Measurements from ENCODE around the gene DYNC2I2.

Gene DYNC2I2

DNA sequence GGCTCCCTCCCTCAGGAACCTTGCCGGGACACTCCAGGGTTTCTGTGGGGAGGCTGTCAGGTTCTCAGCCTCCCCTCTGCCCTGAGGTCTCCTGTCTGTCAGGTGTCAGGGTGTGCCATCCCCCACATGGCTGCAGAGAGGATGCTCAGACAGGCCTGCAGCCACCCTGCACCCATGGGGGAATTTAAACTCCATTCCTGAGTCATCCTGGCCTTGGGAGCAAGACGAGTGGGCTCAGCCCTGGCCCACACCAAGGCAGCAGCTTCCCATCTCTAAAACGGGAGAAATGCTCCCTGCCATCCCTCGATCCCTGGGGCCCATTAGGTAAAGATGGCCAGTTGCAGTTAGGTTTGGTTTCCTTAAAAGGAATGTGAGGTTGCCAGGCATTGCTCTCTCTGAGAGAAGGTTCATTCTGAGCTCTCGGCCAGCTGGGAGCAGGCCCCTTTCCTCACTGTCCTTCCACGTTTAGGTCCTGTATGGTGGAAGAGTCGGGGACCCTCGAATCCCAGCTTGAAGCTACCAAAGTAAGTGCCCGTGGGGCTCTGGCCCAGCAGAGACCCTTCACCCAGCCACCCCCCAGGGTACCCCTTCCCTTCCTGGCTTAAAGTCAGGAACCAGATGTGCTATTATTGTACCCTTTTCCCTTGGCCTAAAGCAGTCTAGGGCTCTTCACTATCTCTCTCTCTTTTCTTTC lies 26.6 kb downstream of the DYNC2I2 start:
- DNase-seq (ENCODE audit: low read depth, low spot score), result no peak
- H3K27me3 ChIP-seq (ENCODE audit: insufficient read depth, insufficient read length), result no peaks in the 10 kb centered on the region
- H3K36me3 ChIP-seq (ENCODE audit: insufficient read depth, insufficient read length, low read length), result peaks cover 98% of the 10 kb centered on the region

DNA sequence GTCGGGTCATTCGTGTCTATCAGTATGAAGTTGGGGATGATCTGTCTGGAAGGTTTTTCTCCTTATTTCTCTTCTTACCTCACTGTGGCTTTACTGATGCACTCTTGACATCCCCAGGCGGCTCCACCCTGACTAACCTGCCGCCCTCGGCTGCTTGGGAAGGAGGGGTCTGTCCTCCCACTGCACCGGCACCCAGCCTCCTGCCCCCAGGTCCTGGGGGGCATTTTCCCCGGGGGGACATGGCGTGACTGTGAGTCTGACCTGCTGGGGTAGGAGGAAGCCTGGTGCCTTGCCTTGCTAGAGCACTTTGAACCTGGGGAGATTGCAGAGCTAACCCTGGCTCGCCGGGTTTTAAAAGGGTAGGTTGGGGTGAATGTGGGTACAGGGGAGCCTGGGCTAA lies 27.5 kb downstream of the DYNC2I2 start:
- no peak overlapping the region for H3K4me3 ChIP-seq (ENCODE audit: insufficient read length, low read depth)
- H3K4me1 ChIP-seq (ENCODE audit: insufficient read depth, insufficient read length), result peaks cover 22% of the 10 kb centered on the region
- TF ChIP-seq ZNF274 (IDR thresholded peaks at IDR 0.05; ENCODE audit: low read depth, low read length), result no peak
- no peak for TF ChIP-seq YY1 (IDR thresholded peaks at IDR 0.05; ENCODE audit: insufficient read depth, insufficient read length)
- no peak for TF ChIP-seq SUZ12 (IDR thresholded peaks at IDR 0.05; ENCODE audit: extremely low read depth, insufficient read depth, insufficient read length)
- DNase-seq (ENCODE audit: low read depth, low spot score), result no peak
- H3K9ac ChIP-seq (ENCODE audit: insufficient read length, low read depth), result no peak overlapping the region
- H3K36me3 ChIP-seq (ENCODE audit: insufficient read depth, insufficient read length, low read length), result peaks cover 98% of the 10 kb centered on the region
- no peaks in the 10 kb centered on the region for H3K27me3 ChIP-seq (ENCODE audit: insufficient read depth, insufficient read length)
- H3K9me3 ChIP-seq (ENCODE audit: insufficient read depth, low read length), result no peaks in the 10 kb centered on the region

More for the DNA sequence above, 26.6 kb downstream of the DYNC2I2 start:
- Histone ChIP-seq H3K4me1 (ENCODE audit: insufficient read depth, insufficient read length) (peaks cover 27% of the 10 kb centered on the region), H3K9ac (ENCODE audit: insufficient read length, low read depth) (no peak overlapping the region), H3K9me3 (ENCODE audit: insufficient read depth, low read length) (no peaks in the 10 kb centered on the region), H3K4me3 (ENCODE audit: insufficient read length, low read depth) (no peak overlapping the region)
- TF ChIP-seq YY1 (IDR thresholded peaks at IDR 0.05; ENCODE audit: insufficient read depth, insufficient read length) (no peak), ZNF274 (IDR thresholded peaks at IDR 0.05; ENCODE audit: low read depth, low read length) (no peak), SUZ12 (IDR thresholded peaks at IDR 0.05; ENCODE audit: extremely low read depth, insufficient read depth, insufficient read length) (no peak)

DNA sequence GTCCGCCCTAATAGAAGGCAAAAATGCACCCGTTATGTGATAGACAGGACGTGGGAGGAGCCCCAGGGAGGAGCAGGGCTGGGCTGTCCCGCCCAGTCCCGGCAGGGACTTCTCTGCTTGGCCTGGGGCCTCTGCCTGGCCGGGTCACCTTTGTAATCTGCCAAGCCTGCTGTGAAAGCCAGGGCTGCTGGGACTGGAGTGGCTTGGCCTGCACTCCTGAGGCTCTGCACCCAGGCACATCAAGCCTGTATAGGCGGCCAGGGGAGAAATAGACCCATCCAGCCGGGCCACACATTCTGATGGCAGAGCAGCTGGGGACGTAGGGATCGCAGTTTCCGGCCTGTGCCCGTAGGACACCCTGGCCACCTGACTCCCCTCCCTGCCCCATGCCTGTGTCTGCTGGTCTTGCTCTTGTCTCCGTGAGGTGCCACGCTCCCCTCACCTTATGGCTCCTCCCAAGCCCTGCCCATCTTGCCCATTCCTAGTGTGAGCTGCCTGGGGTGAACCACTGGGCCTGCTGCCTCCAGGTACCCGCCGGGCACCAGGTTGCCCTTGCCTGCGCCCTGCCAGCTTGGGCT lies 28.1 kb downstream of the DYNC2I2 start:
- peaks cover 22% of the 10 kb centered on the region for H3K4me1 ChIP-seq (ENCODE audit: insufficient read depth, insufficient read length)
- TF ChIP-seq ZNF274 (IDR thresholded peaks at IDR 0.05; ENCODE audit: low read depth, low read length), result no peak
- peaks cover 98% of the 10 kb centered on the region for H3K36me3 ChIP-seq (ENCODE audit: insufficient read depth, insufficient read length, low read length)

DNA sequence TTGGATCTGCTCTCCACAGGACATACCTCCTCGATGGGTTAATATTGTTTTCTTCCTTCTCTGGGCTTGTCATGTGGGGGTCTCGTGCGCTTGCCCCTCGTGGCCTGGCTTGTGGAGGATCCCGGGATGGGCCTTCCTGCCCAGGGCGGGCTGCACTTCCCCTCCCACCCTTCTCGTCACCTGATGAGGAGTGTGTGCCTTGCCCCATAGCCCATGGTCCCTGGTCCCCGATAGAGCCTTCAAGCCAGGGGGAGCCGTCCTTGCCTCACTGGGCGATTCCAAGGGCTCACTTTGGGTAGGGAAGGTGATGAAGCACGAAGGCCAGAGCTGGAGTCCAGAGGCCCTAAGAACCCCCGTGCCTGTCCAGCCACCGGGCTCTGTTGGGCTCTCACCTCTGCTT lies 28.7 kb downstream of the DYNC2I2 start:
- peaks cover 18% of the 10 kb centered on the region for H3K4me1 ChIP-seq (ENCODE audit: insufficient read depth, insufficient read length)
- H3K4me3 ChIP-seq (ENCODE audit: insufficient read length, low read depth), result no peak overlapping the region
- peaks cover 98% of the 10 kb centered on the region for H3K36me3 ChIP-seq (ENCODE audit: insufficient read depth, insufficient read length, low read length)
- no peaks in the 10 kb centered on the region for H3K9me3 ChIP-seq (ENCODE audit: insufficient read depth, low read length)
- TF ChIP-seq SUZ12 (IDR thresholded peaks at IDR 0.05; ENCODE audit: extremely low read depth, insufficient read depth, insufficient read length), result no peak
- TF ChIP-seq ZNF274 (IDR thresholded peaks at IDR 0.05; ENCODE audit: low read depth, low read length), result no peak
- H3K9ac ChIP-seq (ENCODE audit: insufficient read length, low read depth), result peak overlapping the region; percentile 45
- no peaks in the 10 kb centered on the region for H3K27me3 ChIP-seq (ENCODE audit: insufficient read depth, insufficient read length)
- no peak for DNase-seq (ENCODE audit: low read depth, low spot score)

More for the DNA sequence above, 28.1 kb downstream of the DYNC2I2 start:
- no peak for DNase-seq (ENCODE audit: low read depth, low spot score)
- Histone ChIP-seq H3K9ac (ENCODE audit: insufficient read length, low read depth) (peak overlapping the region; percentile 45), H3K9me3 (ENCODE audit: insufficient read depth, low read length) (no peaks in the 10 kb centered on the region), H3K4me3 (ENCODE audit: insufficient read length, low read depth) (no peak overlapping the region), H3K27me3 (ENCODE audit: insufficient read depth, insufficient read length) (no peaks in the 10 kb centered on the region)

DNA sequence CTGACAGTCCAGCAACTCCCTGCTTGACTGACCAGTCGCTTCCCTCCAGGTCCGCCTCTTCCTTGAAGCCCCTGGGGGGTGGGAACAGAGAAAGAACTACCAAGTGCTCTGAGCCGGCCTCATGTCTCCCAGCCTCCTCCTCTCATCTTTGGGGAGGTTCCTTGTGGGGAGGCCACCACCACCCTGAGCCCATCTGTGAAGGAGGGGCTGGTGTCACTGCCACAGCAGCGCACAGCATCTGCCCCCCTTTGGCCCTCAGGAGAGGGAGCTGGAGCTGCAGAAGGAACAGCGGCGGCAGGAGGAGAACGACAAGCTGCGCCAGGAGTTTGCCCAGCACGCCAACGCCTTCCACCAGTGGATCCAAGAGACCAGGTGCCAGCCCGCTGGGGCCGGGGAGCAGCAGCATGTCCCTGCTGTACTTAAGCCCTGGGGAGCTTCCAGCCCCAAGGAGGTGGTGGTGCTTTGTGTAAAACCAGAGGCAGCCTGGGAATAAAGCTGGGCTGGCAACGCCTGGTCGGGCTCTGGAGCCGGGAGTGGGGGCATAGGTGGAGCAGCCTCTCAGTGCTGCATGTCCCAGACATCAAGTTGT lies 29.4 kb downstream of the DYNC2I2 start:
- no peak overlapping the region for H3K9ac ChIP-seq (ENCODE audit: insufficient read length, low read depth)
- peaks cover 18% of the 10 kb centered on the region for H3K4me1 ChIP-seq (ENCODE audit: insufficient read depth, insufficient read length)
- peaks cover 98% of the 10 kb centered on the region for H3K36me3 ChIP-seq (ENCODE audit: insufficient read depth, insufficient read length, low read length)
- no peak overlapping the region for H3K4me3 ChIP-seq (ENCODE audit: insufficient read length, low read depth)
- TF ChIP-seq ZNF274 (IDR thresholded peaks at IDR 0.05; ENCODE audit: low read depth, low read length) (no peak), SUZ12 (IDR thresholded peaks at IDR 0.05; ENCODE audit: extremely low read depth, insufficient read depth, insufficient read length) (no peak), YY1 (IDR thresholded peaks at IDR 0.05; ENCODE audit: insufficient read depth, insufficient read length) (no peak)
- no peaks in the 10 kb centered on the region for H3K9me3 ChIP-seq (ENCODE audit: insufficient read depth, low read length)
- DNase-seq (ENCODE audit: low read depth, low spot score), result no peak
- H3K27me3 ChIP-seq (ENCODE audit: insufficient read depth, insufficient read length), result no peaks in the 10 kb centered on the region

DNA sequence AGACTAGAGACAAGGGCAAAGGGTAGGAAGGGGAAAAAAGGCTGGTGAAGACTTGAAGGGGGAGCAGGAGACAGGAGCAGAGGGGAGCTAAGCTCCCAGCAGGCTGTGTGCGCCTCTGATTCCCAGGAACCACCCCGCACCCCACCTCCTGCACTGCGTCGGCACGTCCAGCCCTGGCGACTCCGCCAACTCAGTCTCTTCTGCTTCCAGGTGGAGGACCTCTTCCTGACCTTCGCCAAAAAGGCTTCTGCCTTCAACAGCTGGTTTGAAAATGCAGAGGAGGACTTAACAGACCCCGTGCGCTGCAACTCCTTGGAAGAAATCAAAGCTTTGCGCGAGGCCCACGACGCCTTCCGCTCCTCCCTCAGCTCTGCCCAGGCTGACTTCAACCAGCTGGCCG lies 30.5 kb downstream of the DYNC2I2 start:
- Histone ChIP-seq H3K36me3 (ENCODE audit: insufficient read depth, insufficient read length, low read length) (peaks cover 98% of the 10 kb centered on the region), H3K4me3 (ENCODE audit: insufficient read length, low read depth) (no peak overlapping the region), H3K9me3 (ENCODE audit: insufficient read depth, low read length) (no peaks in the 10 kb centered on the region), H3K27me3 (ENCODE audit: insufficient read depth, insufficient read length) (no peaks in the 10 kb centered on the region), H3K9ac (ENCODE audit: insufficient read length, low read depth) (no peak overlapping the region), H3K4me1 (ENCODE audit: insufficient read depth, insufficient read length) (peaks cover 15% of the 10 kb centered on the region)
- no peak for DNase-seq (ENCODE audit: low read depth, low spot score)
- TF ChIP-seq ZNF274 (IDR thresholded peaks at IDR 0.05; ENCODE audit: low read depth, low read length) (no peak), YY1 (IDR thresholded peaks at IDR 0.05; ENCODE audit: insufficient read depth, insufficient read length) (no peak), SUZ12 (IDR thresholded peaks at IDR 0.05; ENCODE audit: extremely low read depth, insufficient read depth, insufficient read length) (no peak)

DNA sequence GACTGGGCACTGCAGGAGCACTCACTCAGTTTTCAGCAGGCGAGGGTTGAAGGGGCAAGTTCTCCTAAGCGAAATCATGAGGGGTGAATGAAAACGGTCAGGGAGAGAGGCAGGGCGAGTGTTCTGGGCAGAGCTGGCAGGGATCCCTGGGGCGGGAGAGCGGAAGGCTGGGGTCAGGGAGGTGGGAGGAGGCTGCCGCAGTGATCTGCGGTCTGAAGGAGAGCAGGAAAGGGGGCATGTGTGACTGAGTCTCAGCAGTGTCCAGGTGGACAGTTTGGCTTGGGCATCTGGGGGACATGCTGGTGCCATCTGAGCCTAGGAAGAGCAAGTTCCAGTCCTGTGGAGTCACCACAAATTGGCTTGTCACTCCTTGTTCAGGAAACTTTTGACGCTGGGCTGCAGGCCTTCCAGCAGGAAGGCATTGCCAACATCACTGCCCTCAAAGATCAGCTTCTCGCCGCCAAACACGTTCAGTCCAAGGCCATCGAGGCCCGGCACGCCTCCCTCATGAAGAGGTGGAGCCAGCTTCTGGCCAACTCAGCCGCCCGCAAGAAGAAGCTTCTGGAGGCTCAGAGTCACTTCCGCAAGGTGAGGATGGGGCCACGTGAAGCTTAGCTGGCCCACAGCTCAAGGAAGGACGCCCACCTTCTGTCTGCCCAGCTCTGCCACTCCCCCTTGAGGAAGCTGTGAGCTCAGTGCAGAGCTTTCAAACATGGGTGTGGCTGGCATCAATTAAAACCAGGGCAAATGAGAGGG lies 31.1 kb downstream of the DYNC2I2 start:
- Histone ChIP-seq H3K4me1 (ENCODE audit: insufficient read depth, insufficient read length) (peaks cover 15% of the 10 kb centered on the region), H3K27me3 (ENCODE audit: insufficient read depth, insufficient read length) (no peaks in the 10 kb centered on the region), H3K9ac (ENCODE audit: insufficient read length, low read depth) (no peak overlapping the region), H3K4me3 (ENCODE audit: insufficient read length, low read depth) (no peak overlapping the region), H3K36me3 (ENCODE audit: insufficient read depth, insufficient read length, low read length) (peaks cover 99% of the 10 kb centered on the region), H3K9me3 (ENCODE audit: insufficient read depth, low read length) (no peaks in the 10 kb centered on the region)
- DNase-seq (ENCODE audit: low read depth, low spot score), result no peak
- no peak for TF ChIP-seq SUZ12 (IDR thresholded peaks at IDR 0.05; ENCODE audit: extremely low read depth, insufficient read depth, insufficient read length)
- no peak for TF ChIP-seq ZNF274 (IDR thresholded peaks at IDR 0.05; ENCODE audit: low read depth, low read length)
- TF ChIP-seq YY1 (IDR thresholded peaks at IDR 0.05; ENCODE audit: insufficient read depth, insufficient read length), result no peak
